GM18868 (cell line): ENCODE data around the gene TOM1L2.

Source experiments
- ATAC-seq: cut with Tn5 transposase; IDR thresholded peaks from one replicate; pipeline ENCODE4 v1.9.1; 2021; ENCODE audit warnings: mild to moderate bottlenecking, moderate library complexity; ENCODE audit not compliant: unreplicated experiment

Gene TOM1L2

DNA sequence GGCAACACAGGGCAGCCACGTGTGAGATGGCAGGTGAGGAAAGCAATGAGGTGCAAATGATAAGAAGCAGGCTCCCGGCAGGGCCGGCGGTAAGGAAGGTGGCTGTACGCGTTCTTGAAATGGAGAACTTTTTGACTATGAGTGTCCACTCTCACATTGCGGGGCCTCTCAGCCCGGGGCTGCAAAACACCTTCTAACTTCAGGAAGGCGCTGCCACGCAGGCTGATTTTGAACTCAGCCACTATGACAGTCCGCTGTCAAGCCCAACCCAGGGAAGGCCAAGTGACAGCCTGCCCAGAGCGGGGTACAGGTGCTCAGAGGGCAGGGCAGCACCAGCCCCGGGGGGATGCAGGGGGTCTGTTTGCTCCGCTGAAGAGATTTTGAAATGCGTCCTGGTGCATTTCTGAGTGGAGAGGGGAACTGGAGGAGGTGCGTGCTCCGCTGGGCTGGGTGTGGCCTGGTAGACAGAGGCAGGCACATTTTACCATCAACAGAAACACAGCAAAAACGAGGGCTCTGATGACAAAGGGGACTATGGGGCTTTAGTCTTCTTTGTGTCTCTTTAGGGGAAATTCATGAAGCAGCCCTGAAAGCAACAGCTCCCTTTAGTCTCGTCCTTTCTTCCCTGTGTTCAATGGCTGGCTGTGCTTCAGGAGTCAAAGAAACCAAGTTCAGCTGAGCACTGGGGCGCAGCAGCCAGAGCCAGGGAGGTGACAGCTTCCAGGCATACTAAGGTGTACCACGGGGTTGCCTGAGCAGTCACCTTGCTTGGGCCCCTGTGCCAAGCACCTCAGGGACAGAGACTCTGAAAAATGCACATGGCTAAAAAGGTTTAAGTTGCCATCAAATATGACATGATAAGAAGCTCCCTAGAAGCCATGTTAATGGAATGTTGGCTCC is 120.8 kb downstream of the TOM1L2 start:
- ATAC-seq, result no peak

DNA sequence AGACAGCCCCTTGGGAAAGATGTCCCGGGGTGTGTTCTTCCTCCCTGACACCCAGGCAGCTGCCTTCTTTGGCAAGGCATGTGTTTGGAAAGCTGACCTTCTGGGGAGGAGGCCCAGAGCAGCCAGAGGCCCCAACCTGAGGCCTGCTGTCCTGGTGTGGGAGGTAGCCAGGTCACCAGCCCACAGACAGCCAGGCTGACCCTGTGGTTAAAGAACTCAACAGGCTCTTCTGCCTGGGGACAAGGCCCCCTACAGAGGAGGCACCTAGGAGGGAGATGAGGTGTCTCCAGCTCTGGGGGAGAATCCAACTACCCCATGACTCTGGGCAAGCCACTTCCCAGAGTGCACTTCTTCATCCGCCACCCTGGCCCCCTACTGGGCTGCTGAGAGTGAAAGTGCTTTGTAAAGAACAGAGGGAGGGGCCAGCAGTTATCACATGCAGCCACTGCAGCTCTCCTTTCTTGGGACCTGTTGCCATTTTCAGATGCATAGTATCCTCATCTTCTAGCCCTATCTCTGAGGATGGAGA is 122.3 kb downstream of the TOM1L2 start:
- peak; percentile 59 for ATAC-seq

DNA sequence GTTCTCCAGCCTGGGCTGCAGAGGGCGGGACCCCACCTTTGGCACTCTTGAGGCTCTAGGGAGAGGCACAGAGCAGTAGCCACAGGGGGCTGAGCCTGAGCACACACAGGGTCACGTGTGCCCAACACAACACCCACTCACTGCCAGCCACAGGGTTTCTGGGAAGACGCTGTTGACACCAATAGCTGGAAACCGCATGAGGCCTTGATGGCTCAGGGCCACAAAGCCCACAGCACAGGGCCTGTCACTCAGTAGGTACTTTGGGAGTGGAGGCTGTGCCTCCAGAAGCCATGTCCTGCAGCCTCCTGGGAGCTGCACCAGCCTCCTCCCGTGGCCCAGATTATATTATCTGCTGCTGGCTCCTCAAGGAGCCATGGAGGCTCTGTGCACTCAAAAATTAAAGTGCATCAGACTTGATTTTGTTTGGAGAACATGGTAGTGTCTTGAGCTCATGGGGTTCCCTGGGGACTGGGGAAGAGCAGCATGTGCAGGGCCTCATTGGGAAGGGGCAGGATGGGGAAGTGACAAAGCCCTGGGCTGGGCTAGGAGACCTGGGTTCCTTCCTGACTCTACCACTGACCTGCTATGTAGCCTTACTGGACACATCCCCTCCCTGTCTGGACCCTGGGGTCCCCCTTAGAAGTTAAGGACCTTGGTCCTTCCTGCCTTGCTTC is 122.9 kb downstream of the TOM1L2 start:
- peak; percentile 73 for ATAC-seq

DNA sequence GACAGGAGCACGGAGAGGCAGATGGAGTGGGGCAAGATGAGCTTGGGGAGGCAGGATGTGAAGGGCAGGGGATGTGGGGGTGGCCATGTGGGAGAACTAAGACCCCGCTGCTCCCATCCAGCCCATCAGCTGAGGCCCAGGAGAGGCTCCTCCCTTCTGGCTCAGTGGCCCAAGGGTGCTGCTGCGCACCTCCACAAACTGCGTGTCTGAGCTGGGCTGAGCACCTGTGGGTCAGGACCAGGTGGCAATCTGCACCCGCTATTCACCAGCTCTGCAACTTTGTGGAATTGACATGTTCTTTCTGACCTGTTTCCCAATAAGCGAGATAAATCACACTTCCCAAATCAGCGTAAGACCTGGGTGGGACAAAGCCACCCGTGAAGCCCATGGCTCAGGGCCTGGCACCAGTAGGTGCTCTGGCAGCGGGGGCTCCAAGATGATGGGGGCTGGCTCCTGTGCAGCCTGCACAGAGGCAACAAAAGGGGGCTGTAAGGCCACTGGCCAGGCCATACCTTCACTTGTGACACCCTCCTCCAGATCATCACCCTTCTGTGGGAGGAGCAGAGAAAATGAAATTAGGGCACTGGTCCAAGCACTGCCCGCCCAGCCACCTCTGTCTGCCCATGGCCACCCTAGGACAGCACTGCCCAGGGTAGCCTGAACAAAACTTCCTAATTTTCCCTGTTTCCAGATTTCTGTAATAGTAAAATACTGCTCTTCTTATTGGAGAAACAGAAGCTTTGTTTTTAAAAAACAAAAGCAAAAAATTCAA is 123.7 kb downstream of the TOM1L2 start:
- no peak for ATAC-seq

DNA sequence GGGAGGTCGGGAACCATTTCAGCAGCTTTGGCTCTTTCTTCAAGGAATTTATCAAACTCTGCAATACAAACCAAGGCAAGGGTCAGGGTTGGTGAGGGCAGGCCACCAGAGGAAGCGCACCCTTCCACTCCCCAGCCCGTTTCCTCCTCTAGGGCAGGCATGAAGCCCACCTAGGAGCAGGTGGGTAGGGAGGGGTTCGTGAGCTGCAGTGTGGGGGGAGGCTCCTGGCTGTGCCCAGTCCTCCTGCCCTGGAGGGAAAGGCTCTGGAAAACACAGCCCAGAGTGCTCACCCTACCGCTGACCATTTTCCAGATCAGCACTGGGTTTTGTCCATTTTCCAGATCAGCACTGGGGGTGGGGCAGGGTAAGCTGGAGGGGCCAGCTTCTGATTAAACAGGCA is 124.5 kb downstream of the TOM1L2 start:
- no peak for ATAC-seq

DNA sequence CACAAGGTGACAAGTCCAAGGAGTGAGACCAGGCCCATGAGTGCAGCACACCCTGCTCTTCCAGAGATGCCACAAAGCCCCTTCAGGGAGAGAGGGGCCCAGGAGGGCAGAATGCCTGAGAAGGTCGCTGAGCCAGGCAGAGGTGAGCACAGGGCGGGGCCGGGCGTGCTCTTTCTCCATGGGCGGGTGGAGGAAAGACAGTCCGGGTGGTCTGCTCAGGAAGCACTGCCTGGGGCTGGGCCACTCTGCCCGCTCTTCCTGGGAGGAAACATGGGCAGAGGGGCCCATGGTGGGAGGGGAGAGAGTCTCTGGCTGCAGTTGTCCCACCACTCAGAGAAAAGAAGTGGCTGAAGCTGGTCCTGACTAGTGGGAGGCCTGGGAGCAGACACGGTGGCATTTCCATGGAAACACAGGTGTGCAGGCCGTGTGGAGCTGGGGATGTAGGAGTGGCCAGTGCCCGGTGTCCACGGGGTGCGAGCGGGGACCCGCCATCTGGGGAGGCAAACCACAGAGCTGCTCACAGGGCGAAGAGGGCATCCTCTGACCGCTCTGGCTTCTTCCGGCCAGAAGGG is 125.0 kb downstream of the TOM1L2 start:
- no peak for ATAC-seq

DNA sequence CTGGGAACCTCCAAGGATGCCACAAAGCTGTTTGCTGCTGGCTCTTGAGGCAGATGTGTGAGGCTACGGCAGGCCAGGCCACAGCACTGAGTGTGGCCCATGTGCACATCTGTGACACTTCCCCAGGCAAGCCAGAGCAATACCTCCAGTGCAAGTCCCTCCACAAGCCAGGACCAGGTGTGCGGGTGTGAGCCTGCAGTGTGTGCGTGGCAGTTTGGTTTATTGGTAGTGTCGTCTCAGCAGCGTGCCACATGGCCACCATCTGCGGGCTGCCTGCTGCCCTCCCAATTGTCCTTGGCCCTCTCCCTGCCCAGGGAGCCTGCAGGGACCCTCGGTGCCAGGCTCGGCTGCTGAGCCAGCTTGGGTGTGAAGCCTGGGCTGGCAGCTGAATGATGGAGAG is 125.6 kb downstream of the TOM1L2 start:
- ATAC-seq, result no peak

DNA sequence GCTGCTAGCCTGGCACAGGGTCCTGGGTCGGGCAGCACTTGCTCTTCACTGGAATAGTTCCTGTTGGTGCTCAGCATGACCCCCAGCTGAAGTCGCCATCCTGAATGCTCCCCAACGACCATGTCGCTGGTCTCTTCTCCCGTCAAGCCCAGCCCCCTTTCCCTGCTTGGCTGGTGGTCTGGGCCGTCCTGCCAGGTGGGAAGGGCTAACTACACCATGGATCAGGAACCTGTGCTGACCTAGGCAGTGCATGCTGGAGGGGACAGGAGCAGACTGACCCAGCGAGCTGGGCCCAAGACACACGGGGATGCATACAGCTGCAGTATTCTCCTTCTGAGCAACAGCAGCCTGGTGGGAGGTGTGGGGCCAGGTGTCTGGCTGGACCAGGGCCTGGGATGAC is 126.2 kb downstream of the TOM1L2 start:
- ATAC-seq, result no peak

DNA sequence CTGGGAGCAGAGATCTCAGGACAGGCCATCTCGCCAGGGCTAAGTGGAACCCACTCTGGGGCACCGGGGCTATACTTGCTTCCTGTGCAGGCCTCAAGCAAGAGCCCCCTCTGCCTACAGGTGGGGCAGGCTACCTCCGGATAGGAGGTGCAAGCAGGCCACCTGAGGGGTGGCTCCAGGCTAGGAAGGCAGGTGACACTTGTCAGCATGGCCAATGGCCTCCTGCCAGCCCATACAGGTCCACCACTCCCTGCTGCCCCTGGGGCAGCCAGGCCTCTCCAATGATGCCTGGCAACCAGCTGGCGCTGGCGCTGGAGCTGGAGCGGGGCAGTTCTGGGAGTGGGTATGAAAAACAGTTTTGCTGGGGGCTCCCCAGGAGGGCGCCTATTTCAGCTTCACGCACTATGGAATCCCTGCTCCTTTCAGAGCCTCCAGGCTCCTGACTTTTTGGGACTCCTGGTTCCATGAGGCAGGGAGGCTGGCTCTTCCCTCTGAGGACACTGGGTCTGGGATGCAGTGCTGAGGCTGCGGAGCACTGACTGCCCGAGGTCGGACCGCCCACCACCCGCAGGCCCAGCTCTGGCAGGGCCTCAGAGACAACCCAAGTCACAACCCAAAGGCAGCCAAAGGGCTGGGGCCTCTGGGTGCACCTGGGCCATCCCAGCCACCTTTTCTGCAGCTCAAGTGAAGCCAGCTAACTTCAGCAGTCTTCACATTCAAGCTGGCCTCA is 127.0 kb downstream of the TOM1L2 start:
- ATAC-seq, result no peak

DNA sequence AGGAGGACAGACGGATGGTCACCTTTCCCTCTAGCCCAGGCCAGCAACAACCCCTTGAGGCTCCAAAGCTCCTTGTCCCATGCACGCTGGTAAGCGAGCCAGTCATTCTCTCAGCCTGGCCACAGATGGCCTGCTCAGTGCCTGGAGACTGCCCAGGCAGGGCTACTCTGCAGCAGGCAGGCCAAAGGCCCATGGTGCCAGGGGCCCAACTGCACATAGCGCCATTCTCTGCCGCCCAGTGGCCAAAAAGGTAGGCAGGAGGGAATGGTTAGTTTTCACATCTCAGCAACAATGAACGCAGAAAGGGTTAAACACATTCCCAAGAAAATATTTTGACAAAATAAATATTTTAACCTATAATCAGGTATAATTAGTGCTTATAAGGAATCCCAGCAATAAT is 127.7 kb downstream of the TOM1L2 start:
- no peak for ATAC-seq

DNA sequence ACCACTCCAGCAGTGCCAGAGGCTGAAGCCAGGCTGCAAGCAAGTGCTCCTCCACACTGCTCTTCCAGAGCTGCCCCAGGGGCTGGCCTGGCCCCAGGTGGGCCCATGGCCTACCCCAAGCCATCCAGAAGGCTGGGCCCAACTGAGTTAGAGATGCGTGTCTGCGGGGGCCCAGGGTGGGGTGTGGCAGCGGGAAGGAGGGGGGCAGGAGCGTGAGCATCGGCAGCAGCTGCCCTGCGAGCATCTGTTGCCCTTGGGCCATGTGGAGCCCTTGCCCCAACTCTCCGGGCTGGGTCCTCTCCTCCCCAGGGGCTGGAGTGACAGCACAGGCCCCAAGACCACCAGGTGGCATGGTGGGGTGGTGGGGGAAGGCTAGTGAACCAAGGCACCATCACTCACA is 128.1 kb downstream of the TOM1L2 start:
- ATAC-seq, result no peak

DNA sequence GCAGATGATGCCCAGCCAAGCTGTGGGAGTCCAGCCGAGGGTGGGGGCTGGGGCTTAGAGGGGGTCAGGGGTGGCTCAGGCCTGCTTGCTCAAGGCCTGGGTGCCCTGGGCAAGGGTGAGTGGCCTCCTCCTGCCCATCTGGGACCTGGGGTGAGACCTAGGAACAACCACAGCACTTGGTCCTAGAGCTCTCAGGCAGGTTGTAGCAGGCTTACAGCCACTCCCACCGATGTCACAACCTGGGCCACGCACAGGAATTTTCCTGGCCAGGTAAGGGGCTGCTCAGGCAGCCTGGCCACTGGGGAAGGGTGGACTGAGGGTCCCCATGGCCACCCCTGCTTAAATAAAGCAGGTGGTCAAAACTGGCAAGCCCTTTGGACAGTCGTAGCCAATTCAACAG is 129.1 kb downstream of the TOM1L2 start:
- no peak for ATAC-seq

DNA sequence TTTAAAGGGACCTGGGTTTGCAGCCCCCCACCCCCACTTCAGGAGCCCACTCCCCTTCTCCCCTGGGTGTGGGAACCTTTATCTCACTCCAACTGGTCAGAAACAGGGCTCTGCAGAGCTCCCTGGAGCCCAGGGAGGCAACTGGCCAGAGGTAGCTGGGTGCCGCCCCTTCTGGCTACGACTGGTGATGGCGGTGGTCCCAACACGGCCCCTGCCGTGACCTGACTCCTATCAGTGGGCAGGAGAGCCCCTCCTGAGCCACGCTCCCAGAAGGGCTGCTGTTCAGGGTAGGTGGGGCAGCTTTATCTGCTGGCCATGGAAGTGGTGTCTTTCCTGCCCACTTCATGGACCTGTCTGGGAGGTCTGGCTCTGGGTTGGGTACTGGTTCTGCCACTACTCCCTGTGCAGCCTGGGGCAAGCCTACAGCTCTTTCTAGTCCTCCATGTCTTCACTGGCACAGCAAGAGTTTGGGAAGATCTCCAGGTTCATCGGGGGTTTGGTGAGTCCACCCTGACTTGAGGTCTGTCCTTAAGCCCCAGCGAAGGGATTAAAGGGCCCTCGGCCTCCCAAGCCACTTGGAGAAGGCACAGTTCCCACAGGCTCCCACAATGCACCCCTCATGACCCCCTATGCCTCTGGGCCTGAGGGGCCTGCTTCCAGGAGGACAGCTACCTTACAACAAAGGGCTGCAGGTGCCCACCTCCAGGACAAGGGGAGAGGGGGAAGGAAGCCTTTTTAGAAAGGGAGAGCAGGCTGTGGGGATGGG is 129.9 kb downstream of the TOM1L2 start:
- no peak for ATAC-seq

DNA sequence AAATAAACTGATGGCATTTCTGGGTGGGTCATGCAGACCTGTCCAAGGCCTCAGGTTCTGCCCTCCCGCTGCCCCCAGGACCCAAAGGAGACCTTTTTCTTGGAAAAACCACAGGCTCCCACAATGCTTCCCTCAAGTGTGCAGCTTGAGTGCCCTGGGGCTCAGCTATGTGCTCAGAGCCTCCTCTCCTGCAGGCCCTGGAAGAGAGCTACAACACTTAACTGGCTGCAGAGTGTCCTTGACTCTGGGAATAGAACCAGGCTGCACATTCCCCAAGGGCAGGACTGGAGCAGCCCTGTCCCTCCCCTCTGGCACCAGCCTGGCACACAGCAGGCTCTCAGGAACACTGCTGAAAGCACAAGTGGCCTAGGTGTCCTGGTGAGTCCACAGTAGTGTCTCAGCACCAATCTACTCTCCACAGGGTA is 130.6 kb downstream of the TOM1L2 start:
- ATAC-seq, result no peak

DNA sequence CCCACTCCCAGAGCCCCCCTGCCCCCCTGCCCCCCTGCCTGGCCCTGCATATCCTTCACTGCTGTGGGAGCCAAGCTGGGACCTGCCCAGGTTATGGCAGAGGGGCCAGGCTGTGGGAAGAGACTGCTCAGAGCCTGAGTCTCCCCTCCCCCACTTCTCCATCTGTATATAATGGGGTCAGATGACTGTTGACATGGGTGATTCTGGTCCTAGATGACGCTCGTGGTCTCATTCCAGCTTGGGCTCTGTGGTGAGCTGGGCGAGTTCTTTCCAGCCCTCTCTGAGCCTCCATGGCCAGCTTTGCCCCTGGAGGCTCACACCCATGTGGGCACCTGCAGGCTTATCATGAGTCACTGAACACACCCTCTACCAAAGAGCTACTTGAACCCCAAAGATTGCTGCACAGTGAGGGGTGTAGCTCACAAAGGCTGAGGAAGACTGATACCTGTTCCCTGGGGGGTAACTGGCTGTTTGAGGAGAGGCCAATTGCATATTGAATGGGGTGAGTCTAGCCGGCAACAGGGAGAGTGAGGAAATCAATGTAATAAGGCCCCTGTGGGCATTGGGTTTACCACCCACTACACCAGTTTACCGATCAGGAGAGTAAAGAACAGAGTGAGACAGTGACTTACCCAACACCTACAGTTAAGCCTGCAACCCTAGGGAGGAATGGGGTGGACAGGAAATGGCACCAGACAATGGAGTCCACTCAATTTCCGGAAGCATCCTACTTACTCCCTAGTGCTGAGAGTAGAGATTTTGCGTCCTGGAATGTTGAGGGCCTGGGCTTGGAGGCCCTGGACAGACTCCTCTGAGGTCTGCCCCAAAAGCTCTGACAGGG is 131.2 kb downstream of the TOM1L2 start:
- ATAC-seq, result no peak

DNA sequence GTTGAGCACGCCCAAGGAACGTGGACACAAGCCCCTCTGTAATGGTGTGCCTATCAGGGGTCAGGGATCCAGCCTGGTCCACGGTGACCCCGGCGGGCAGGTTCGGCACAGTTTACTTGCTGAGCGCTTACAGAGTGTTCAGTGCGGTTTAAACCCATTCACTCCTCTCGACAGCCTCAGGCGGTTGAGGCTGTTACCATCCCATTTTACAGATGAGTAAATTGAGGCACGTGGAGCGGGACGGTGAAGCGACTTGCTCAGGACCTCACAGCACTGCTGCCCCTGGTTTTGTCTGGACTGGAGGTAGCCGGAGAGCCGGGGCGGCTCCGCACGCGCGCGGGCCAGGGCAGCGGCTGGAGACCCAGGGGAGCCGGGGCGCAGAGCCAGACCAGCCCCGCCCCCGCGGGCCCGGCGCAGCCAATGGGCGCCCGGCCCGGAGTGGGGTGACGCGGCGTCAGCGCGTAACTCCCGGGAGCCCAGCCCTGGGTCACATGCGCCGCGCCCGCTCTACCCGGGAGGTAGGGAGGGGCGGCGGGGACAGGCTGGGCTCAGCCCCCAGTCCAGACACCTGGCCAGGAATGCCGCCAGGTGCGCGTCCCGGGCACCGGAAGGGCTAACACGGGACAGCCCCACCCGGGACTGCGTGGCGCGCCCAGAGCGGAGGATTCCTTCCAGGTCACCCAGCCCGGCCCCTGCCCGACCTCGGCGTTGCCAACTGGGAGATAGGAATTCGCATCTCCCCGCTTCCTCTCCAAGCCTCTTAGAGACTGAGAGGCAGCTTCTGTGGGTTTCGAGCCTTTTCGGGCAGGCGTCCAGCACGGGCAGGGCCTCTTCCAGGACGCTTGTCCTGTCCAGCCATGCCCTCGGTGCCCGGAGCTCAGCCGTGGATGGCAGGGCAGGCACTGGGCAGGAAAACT is 132.2 kb downstream of the TOM1L2 start:
- ATAC-seq, result peak; percentile 64
